Epidermal melanocyte (primary cell): ENCODE measurements around the gene DPPA2.
A peak's percentile ranks its signal among the peaks of the same experiment; 100 is the strongest.
"Not testable (repeated sequence)": the region's sequence is repeated elsewhere in the genome, so short reads cannot be mapped to it uniquely, and the experiment has no call there.

Experiments used
- DNase-seq: peaks from one replicate; pipeline ENCODE4 v3.0.0; 2011; ENCODE audit warnings: low spot score; ENCODE audit not compliant: insufficient read length

The DPPA2 gene, protein sequence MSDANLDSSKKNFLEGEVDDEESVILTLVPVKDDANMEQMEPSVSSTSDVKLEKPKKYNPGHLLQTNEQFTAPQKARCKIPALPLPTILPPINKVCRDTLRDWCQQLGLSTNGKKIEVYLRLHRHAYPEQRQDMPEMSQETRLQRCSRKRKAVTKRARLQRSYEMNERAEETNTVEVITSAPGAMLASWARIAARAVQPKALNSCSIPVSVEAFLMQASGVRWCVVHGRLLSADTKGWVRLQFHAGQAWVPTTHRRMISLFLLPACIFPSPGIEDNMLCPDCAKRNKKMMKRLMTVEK

DNA sequence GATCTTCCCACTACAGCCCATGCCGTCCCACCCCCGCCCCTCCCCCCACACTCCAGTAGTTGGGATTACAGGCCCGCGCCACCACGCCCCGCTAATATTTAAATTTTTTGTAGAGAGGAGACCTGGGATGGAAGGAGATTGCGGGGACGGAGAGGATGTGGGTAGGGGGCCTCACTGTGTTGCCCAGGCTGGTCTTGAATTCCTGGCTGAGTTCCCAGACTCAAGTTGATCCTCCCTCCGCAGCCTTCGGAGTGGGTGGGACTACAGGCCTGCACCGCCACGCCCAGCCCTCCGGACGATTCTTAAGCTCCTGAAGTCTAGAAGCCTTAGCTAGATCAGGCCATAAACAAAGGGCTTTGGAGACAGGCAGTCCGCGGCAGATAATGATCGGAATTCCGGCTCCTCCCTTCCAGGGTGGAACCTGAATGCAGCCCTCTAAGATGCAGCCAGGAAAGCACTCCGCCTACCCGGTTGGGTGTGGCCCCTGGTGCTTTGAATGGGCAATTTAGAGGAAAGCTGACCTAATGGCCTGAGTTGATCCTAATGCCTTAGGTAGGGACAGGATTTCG, at the start of gene DPPA2:
Gene DPPA2, minus strand, starts transcription at position 356 of the 569 bp plus-strand sequence. CDS start 1,975 bp downstream, outside the sequence.
- no peak for DNase-seq

DNA sequence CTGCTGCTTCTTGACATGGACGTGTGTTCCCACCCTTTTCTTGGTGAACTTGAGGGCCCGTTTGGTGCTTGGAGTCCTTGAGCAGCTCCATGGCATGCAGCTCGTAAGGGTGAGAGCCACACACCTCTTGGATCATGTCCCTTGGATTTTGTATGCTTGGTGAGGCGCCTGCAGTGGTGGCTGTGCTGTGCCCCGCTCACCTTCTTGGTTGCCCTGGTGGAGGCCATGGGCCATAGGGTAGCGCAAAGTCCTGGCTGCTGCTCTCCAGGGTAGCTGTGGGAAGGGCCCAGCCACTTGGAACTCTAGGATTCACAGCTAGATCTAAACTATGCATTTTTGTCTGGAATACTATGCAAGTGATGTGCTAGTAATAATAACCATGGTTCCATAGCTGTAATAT, 47.8 kb upstream of the DPPA2 start:
- DNase-seq, result no peak

DNA sequence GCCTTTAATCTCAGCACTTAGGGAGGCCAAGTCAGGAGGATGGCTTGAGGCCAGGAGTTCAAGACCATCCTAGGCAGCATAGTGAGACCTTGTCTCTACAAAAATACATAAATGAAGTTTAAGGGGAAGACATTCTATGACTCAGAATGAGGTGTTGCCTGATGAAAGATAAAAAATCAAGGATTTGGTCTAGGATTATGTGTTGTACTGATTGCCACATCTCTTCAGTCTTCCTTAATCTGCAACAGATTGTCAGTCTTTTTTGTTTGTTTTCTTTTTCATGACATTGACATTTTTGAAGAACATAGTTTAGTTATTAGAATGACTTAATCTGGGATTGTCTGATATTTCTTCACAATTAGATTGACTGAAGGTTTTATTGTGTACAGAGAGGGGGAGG, 47.3 kb upstream of the DPPA2 start:
- no peak for DNase-seq

DNA sequence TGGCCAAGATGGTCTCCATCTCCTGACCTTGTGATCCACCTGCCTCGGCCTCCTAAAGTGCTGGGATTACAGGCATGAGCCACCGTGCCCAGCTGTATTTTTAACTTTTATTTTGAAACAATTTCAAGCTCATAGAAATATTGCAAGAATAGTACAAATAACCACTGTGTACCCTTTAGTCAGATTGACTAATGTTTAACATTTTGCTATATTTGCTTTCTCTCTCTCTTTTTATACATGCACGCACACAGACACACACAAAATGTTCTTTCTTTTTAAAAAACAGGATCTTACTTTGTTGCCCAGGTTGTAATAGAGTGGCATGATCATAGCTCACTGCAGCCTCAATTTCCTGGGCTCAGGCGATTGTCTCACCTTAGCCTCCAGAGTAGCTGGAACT, 46.5 kb upstream of the DPPA2 start:
- DNase-seq, result no peak

DNA sequence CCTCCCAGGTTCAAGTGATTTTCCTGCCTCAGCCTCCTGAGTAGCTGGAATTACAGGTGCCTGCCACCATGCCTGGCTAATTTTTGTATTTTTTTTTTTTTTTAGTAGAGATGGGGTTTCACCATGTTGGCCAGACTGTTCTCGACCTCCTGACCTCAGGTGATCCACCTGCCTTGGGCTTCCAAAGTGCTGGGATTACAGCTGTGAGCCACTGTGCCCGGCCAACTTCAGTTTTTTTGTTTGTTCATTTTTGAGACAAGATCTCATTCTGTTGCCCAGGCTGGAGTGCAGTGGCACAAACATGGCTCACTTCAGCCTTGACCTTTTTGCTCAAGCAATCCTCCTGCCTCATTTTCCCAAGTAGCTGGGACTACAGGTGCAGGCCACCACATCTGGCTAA, 42.5 kb upstream of the DPPA2 start:
- DNase-seq, result not testable (repeated sequence)

DNA sequence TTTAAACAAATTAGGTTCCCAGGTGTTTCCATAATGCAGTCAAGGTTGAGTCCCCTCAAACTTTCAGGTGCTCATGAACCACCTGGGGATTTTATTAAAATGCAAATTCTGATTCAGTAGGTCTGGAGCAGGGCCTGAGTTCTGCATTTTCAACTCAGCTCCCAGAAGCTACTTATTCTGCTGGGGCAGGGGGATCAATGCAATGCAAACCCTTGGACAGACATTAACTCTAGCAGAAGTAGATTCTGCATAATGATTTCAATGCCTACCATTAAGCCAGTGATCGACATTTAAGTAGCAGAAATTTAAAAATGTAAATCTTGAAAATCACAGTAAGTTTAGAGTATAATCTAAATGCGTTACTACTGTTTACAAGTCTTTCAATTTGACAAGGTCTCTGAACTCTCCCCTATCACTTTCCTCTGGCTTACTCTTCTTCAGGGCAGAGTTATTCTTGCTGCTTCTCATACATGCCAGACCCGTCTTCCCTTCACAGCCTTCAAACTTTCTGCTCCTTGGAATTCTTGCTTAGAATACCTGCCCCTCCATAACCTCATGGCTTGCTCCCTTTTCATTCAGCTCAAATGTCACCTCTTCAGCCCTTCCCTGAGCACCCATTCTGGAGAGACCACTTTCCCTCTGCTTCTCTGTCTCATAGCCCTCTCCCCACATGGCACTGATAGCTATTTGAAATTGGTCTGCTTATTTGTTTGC, 40.3 kb upstream of the DPPA2 start:
- DNase-seq, result no peak

DNA sequence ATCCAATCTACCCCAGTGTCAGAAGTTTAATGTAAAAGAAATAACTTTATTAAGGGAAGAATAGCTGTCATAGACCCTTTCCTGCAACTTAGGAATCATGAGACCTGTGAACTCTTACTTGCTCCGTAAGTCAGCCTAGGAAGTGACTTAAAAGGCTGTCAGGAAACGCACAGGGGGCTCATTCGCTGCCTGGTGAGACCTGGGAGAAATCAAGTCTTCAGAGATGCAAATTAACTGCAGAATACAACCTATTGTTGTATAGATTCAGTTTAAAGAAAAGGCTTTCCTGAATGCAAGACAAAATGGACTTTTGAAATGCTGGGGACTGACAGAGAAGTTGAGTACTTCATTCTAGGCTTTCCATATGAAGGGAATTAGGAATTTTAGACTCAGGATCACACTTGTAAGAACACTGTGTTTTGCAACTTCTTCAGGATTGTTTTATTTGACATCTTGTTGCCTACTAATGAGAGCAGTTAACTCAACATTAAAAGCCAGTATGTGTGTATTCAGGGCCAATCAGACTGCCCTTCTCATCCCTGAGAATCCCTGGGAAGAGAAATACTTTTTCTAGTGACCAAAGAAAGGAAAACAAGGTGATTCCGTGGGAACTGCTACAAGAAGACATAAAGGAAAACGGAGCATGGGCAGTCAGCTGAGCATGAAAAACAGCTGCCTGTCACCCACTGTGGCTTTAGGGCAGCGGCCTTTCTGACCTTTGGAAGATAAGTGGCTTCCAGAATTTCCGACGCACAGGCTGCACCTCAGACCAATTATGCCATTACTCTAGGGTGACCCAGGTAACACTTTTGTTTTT, 39.5 kb upstream of the DPPA2 start:
- no peak for DNase-seq

DNA sequence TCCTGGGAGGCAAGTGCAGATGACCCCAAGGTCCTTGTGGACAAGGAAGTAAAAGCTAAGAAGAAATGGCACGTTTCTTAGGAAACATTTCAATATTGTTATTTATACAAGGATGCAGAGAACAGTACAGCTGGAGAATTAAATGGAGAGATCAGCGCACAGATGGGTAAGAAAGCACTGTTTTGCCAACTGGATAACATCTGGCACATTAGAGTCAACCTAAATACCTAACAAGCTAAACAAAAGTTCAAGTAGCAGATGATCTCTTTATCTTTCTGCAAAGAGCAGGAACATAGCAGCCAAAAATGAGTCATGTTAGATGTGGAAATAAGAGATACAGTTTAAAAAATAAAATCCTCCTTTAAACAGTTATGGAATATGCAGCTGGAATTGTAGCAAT, 36.7 kb upstream of the DPPA2 start:
- no peak for DNase-seq

DNA sequence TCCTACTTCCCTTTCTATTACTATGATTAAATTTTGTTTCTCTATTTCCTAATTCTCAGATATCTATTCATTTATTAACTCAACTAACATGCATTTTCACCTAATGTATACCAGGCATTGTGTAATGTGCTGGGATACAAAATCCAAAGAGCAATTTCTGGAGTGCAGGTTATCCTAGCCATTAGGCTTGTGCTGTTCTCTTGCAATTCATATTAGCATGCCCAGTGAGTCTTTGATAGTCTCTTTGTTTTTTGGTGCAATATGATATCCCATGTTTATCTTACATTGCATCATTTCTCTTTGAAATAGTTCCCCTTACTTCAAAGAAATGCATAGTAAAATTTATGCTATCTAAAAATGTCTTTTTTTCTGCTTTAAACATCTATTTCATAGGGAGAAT, 34.9 kb upstream of the DPPA2 start:
- no peak for DNase-seq

DNA sequence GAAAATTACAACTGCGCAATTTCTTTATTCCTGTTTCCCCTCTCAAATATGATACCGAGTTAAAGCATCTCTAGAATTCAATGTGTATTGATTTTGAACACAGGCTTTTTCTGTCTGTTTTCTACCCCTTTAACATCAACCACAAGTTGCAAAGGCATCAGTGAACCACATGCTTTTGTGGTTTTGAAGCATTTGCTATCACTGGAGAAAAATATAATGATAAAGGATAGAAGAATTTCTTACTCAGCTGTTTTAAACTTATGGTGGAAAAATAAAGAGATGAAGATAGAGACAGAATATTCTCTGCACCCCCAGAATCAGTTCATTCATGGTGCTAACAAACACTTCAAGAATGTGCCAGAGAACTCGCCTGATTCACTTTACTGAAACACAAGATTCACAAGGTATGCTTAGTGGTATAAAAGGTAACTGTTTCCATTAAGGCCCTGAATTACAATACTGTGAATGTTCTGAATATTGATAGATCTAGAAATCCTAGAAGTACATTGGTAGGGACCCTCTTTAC, 30.5 kb upstream of the DPPA2 start:
- no peak for DNase-seq

DNA sequence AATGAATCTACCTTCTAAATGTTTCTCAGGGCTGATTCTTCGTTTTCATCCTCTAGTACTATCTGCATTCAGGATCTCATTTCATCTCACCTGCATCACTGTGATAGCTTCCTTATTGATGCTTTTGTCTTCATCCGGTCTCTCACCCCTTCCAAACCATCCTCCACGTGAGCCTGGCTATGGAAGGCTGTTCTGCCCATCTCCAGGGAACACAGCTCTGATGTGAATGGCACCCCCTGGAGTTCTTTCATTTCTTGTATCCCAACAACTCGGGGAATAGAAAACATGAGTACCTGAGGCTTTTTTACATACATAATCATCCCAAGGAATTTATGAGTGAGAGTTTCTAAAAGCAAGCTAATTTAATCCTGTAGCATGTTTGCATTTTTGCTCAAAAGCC, 29.8 kb upstream of the DPPA2 start:
- no peak for DNase-seq

DNA sequence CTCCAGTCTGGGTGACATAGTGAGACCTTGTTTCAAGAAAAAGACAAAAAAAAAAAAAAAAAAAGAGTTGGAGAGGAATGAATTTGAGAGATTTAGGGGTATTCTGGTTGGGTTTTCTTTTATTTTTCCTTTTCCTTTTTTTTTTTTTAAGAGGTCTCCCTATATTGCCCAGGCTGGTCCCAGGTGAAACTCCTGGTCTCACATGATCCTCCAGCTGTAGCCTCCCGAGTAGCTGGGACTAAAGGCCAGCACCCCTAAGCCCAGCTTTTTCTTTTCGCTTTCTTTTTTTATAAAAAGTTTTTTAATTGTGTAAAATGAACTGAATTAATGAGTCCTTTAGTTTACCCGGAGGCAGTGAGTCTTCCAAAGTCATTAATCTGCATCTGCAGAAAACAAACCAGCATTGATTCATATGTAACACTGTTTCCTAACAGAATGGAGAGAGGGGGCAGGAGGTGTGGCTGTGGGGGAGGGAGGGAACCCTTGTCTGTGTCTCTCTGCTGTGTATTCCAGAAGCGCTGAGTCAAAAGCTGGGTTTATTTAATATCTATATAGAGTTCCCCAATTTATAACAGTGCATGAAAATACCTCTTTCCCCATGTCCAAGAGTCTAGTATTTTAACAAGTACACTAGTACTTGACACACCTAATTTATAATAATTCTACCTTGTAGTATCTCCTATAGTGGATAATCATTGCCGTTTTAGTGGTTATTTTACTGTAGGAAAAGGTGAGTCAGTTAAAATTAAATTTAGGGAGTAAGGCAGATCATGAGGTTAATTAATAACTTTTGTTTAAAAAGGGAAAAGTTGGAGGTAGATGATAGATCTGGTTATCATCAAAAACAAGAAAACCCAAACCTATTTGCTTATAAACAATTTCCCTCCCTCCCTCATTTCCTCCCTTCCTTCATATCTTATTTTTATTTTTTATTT, 23.7 kb upstream of the DPPA2 start:
- peak; percentile 37 for DNase-seq

DNA sequence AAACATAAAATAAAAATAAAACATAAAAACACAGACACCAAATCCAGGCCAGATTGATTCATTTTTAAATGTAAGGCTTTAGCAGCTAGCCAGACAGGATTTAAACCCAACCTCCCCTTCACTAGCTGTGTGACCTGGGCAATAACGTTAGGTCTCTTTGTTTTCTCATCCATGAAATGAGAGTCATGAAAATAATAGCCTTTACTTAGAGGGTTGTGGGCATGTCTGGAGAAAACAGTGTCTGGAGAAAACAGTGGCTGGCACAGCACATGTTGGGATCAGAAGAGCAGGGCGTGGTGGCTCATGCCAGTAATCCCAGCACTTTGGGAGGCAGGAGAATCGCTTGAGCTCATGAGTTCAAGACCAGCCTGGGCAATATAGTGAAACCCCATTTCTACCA, 22.9 kb upstream of the DPPA2 start:
- DNase-seq, result no peak

DNA sequence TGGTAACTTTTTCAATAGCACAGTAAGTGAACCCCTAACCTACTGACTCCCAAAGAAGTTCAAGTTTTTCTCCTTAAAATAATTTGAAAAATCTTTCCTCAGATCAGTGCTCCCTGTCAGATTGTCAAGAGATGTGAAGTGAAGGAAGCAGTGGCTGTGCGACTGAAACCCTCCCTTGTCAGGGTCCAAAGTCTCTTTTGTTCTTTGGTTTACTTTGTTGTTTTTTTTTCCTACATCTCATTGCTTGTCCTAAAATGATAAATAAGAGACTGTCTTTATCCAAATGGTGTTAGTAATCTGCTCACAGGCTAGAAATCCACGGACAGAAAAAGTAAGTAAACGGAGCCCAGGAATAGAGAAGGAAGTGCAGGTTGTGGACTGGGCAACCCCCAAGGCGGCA, 22.0 kb upstream of the DPPA2 start:
- DNase-seq, result no peak

DNA sequence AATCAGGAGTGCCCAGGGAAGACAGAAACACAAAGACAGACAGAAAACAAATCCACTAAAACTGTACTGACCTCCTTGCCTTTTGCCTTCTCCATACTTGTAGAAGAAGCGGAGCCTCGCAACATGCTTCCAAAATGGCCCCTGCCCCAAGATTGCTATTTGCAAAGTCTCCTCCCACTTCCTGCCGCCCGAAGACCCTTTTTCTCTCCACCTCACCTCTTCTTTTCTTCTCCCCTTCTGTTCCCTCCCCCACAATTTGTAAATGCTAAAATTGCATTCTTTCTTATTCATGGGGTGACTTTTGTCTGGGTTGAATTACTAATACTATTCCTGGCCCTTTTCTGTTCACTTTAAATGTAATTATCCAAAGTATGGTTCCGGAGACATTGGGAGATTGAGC, 21.1 kb upstream of the DPPA2 start, which contains the start of gene DPPA4:
Gene DPPA4, minus strand, starts transcription at position 154 of the 400 bp plus-strand sequence. Its CDS starts 29 bp downstream, at position 125.
- DNase-seq, result no peak

DNA sequence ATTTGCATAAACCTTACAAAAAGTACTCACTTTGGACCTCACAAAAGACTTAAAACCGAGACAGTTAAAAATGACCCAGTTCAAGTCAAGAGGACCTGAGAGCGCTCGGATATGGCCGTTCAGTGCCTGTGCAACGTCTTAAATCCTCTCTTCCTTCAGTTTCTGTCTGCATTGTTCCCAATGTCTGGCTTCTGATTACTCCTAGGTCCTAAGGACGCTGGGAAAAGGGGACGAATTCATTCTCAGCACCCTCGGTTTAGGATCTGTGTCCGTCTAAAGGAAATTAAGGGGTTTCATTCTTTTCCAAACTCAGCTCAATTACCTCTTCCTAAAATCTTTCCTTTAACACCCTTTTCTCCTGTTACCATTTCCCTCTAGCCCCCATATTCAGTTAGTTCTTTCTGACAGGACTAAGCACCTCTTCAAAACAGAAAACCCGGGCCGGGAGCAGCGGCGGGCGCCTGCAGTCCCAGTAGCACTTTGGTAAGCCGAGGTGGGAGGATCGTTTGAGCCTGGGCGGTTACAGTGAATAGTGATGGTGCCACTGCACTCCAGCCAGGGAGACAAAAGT, 20.1 kb upstream of the DPPA2 start:
- DNase-seq, result peak; percentile 18

DNA sequence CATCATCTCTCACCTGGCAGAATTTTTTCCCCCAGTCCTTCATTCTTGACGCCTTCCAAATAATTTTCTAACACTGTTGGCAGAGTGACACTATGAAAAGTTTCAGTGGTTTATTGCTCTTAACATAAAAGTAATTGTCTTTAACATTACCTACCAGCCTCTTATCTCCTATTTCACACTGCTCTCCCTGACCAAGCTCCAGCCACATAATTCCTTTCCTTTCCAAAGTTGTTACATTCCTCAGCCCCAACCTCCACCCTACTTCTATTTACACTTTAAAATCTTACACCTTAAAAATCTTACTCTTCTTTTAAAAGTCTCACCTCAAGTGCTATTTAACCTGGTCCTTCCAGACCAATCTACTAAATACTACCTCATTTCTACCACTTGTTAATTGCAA, 18.3 kb upstream of the DPPA2 start:
- DNase-seq, result no peak

DNA sequence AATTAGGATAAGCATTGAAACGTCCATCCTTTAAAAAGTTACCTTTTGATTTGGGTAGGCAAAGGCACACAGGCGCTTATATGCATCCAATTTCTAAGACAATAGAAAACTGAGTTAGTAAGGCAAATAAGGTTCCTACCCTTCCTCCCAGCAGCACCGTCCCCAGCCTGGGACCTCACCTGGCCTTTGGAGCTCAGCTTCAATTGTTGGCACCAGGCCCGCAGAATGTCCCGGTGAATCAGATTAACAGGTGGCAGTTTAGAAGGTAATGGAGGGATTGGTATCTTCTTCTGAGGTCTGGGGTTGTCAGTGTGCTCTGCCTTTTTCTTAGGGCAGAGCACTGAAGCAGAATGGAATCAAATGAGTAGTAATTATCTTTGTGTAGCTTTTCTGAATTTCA, 15.4 kb upstream of the DPPA2 start:
- DNase-seq, result no peak

DNA sequence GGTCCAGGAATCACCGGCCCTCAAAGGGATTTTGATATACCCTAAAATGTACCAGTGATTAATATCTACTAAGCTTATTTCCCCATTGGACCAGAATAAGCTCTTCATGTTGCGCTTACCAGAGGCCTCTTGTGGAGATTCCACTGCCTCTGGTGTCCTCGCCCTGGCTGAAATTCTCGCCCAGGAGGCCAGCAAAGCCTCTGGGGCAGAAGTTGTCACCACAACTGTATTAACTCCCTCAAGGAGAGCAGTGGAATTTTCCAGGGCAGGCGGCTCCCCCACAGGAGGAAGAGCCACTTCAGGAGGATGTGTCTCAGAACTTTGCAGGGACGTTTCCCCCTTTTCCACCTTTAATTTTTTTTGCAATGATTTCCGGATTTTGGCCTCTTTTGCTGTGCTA, 14.1 kb upstream of the DPPA2 start:
- no peak for DNase-seq

DNA sequence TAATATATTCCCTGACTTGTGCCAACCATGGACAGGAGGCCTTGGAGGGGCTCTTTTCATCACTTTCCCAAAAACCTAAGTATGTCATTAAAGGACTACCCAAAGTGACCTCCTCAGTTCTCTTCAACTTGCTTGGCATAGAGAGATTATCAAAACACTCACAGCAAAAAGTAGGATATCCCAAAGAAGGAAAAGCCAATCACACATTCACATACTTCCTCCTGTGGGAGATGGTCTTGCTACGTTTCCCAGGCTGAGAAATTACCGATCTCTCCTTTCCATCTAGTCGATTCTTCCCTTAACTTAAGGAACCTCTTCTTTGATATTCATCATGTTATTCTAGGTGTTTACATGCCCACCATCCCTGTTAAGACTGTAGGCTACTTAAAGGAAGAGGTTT, 11.9 kb upstream of the DPPA2 start:
- no peak for DNase-seq
